Effector memory CD4-positive, alpha-beta T cell (primary cell): ENCODE measurements around the gene IPO4.

Experiments used
- DNase-seq, 3 donors: peaks; one replicate each; pipeline ENCODE4 v3.0.0-alpha.2; 2020
- H3K27ac ChIP-seq: 2 replicates; pipeline ENCODE4 v1.7.0; 2013; ENCODE audit warnings: mild to moderate bottlenecking, low read length, moderate library complexity; ENCODE audit not compliant: insufficient read depth, poor library complexity, severe bottlenecking
- H3K27me3 ChIP-seq: replicated peaks from 2 replicates; pipeline ENCODE4 v1.7.0; 2013; ENCODE audit warnings: mild to moderate bottlenecking, low read length; ENCODE audit not compliant: insufficient read depth, control insufficient read depth, poor library complexity, severe bottlenecking
- H3K36me3 ChIP-seq: 2 replicates; pipeline ENCODE4 v1.7.0; 2013; ENCODE audit warnings: mild to moderate bottlenecking, low read length, moderate library complexity; ENCODE audit not compliant: control insufficient read depth, insufficient read depth
- H3K4me1 ChIP-seq: 2 replicates; pipeline ENCODE4 v1.7.0; 2013; ENCODE audit warnings: low read length, mild to moderate bottlenecking; ENCODE audit not compliant: control insufficient read depth, insufficient read depth, poor library complexity, severe bottlenecking
- H3K4me3 ChIP-seq: 2 replicates; pipeline ENCODE4 v1.7.0; 2013; ENCODE audit warnings: low read length, low read depth, mild to moderate bottlenecking; ENCODE audit not compliant: insufficient read depth, poor library complexity, severe bottlenecking
- H3K9me3 ChIP-seq: 2 replicates; pipeline ENCODE4 v1.7.0; 2013; ENCODE audit warnings: mild to moderate bottlenecking, low read length, moderate library complexity; ENCODE audit not compliant: control insufficient read depth

The IPO4 gene

GRCh38 chr14:24132061-24132685 lies 56.4 kb downstream of the IPO4 start:
- Histone ChIP-seq H3K27ac (peak overlapping the region; percentile 43), H3K9me3 (no peaks in the 10 kb centered on the region), H3K27me3 (no peaks in the 10 kb centered on the region), H3K36me3 (no peaks in the 10 kb centered on the region), H3K4me1 (peaks cover 28% of the 10 kb centered on the region), H3K4me3 (no peak overlapping the region)
- DNase-seq, result no peak

- Histone ChIP-seq H3K4me1 (peaks cover 22% of the 10 kb centered on the region), H3K27ac (no peak overlapping the region), H3K36me3 (no peaks in the 10 kb centered on the region), H3K4me3 (no peak overlapping the region), H3K27me3 (no peaks in the 10 kb centered on the region), H3K9me3 (no peaks in the 10 kb centered on the region)
- DNase-seq, result no peak
Measured at GRCh38 chr14:24131549-24131966, 57.1 kb downstream of the IPO4 start.

GRCh38 chr14:24130717-24131548 lies 57.7 kb downstream of the IPO4 start:
- Histone ChIP-seq H3K4me3 (no peak overlapping the region), H3K9me3 (no peaks in the 10 kb centered on the region), H3K36me3 (no peaks in the 10 kb centered on the region), H3K27ac (no peak overlapping the region), H3K27me3 (no peaks in the 10 kb centered on the region), H3K4me1 (peaks cover 20% of the 10 kb centered on the region)
- DNase-seq, result no peak

GRCh38 chr14:24130380-24130716 lies 58.3 kb downstream of the IPO4 start, which contains the start of gene FITM1:
Gene FITM1, plus strand, starts transcription at chr14:24130659. Its CDS starts 905 bp downstream, at chr14:24131564.
- Histone ChIP-seq H3K4me3 (no peak within 1 kb of the TSS), H3K27ac (no peak within 1 kb of the TSS), H3K4me1 (peaks cover 18% of the 10 kb centered on the region), H3K36me3 (no peaks in the 10 kb centered on the region), H3K27me3 (no peaks in the 10 kb centered on the region), H3K9me3 (no peaks in the 10 kb centered on the region)
- DNase-seq, result no peak
